ENCODE measurements around the gene GADD45G.

Gene GADD45G

GRCh38 chr9:89598926-89599325 lies 5.9 kb upstream of the GADD45G start:
- DNase-seq (ENCODE audit: insufficient read length, low spot score), result no peak
- no peak for FAIRE-seq
- TF ChIP-seq, protein P1, sequence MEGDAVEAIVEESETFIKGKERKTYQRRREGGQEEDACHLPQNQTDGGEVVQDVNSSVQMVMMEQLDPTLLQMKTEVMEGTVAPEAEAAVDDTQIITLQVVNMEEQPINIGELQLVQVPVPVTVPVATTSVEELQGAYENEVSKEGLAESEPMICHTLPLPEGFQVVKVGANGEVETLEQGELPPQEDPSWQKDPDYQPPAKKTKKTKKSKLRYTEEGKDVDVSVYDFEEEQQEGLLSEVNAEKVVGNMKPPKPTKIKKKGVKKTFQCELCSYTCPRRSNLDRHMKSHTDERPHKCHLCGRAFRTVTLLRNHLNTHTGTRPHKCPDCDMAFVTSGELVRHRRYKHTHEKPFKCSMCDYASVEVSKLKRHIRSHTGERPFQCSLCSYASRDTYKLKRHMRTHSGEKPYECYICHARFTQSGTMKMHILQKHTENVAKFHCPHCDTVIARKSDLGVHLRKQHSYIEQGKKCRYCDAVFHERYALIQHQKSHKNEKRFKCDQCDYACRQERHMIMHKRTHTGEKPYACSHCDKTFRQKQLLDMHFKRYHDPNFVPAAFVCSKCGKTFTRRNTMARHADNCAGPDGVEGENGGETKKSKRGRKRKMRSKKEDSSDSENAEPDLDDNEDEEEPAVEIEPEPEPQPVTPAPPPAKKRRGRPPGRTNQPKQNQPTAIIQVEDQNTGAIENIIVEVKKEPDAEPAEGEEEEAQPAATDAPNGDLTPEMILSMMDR (IDR thresholded peaks at IDR 0.05; ENCODE audit: insufficient read depth, missing control alignments), result no peak

DNA sequence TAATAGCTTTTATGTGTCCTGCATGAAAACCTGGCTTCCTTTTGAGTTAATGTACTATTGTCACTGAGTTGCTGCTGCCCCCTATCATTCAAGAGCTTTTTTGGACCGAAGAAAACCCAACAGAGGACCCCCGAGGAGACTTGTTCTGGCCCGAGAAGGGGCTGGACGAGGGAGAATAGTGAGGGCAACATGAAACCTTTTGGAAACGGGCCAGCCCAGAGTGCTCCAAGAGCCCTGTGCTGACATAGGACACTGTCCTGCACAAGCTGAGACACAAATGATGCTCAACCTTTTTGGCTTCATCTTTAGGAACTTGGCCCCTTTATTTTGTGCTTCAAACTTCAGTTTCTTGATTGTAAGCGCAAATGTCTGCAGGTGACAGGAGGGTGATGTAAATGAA lies 4.0 kb upstream of the GADD45G start:
- FAIRE-seq (no peak), DNase-seq (ENCODE audit: insufficient read length, low spot score) (no peak)
- TF ChIP-seq, protein P1 (IDR thresholded peaks at IDR 0.05; ENCODE audit: insufficient read depth, missing control alignments), result no peak

GRCh38 chr9:89601306-89601705 lies 3.5 kb upstream of the GADD45G start:
- DNase-seq (ENCODE audit: insufficient read length, low spot score) (no peak), FAIRE-seq (no peak)
- TF ChIP-seq, protein P1 (IDR thresholded peaks at IDR 0.05; ENCODE audit: insufficient read depth, missing control alignments), result no peak

DNA sequence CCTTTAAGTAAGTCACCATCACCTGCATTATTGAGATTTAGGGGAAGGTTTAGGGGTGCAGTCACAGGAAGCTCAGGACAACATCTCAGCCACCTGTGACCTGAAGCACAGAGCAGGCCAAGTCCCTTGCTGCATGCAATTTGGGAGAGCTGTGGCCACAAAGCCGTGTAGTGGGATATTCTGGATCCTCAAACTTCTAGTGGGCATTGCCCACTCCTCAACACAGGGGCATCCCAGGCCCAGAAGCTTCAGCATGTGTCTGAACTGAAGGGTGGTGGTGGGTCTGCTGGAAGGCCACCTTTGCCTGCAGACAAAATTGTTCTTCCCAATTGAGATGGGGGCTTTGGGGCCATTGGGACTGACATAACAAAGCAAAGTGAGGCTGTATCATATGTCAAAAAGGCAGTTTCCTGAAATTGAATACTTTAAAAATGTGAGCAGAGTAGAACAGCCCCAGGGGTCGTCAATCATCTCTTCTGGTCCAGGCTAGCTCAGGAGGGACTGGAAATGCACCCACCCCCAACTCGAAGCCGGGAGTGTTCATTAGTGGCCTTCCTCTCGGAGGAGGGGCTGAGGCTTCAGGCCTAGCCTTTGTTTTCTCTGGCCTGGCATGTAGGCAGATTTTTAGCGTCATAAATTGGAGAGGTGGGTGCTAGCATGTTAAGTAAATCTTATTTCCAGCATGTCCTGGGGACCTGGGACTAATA lies 2.8 kb upstream of the GADD45G start:
- TF ChIP-seq, protein P1 (IDR thresholded peaks at IDR 0.05; ENCODE audit: insufficient read depth, missing control alignments), result no peak
- DNase-seq (ENCODE audit: insufficient read length, low spot score), result no peak
- FAIRE-seq, result no peak

GRCh38 chr9:89602978-89603766 lies 1.6 kb upstream of the GADD45G start:
- DNase-seq (ENCODE audit: insufficient read length, low spot score), result no peak
- TF ChIP-seq, protein P1 (IDR thresholded peaks at IDR 0.05; ENCODE audit: insufficient read depth, missing control alignments), result peak; percentile 92
- no peak for FAIRE-seq

- no peak for FAIRE-seq
- no peak for DNase-seq (ENCODE audit: insufficient read length, low spot score)
- TF ChIP-seq, protein P1 (IDR thresholded peaks at IDR 0.05; ENCODE audit: insufficient read depth, missing control alignments), result peak; percentile 50
Observed at GRCh38 chr9:89603767-89604665, 796 bp upstream of the GADD45G start.

Data from D721Med (cell line).